SK-N-MC (cell line): ENCODE results near the gene MT1H.
"Not testable (repeated sequence)": the region's sequence is repeated elsewhere in the genome, so short reads cannot be mapped to it uniquely, and the experiment has no call there.

Experiments used
- DNase-seq: peaks from one replicate; pipeline ENCODE4 v3.0.0-alpha.2; 2011; ENCODE audit warnings: low read depth, low spot score
- H3K27ac ChIP-seq: fragments of 200-600 bp; sonication (generic); 2 replicates; pipeline ENCODE4 v1.5.1; 2016; ENCODE audit warnings: mixed run types
- H3K36me3 ChIP-seq: fragments of 200-600 bp; sonication (generic); 2 replicates; pipeline ENCODE4 v1.6.1; 2017; ENCODE audit warnings: antibody characterized with exemption, low read length, mixed read lengths; ENCODE audit not compliant: insufficient read depth
- H3K4me3 ChIP-seq: fragments of 200-600 bp; sonication (generic); 2 replicates; pipeline ENCODE4 v1.5.1; 2016
- H3K9ac ChIP-seq: fragments of 200-600 bp; sonication (generic); 2 replicates; pipeline ENCODE4 v1.8.0; 2017; ENCODE audit warnings: mixed run types, mixed read lengths; ENCODE audit not compliant: insufficient read length
- H3K9me3 ChIP-seq: fragments of 200-600 bp; sonication (generic); 2 replicates; pipeline ENCODE4 v1.6.1; 2017; ENCODE audit warnings: low read depth, mild to moderate bottlenecking, antibody characterized with exemption, low read length, moderate library complexity, mixed read lengths
- EZH2 ChIP-seq: fragments of 200-600 bp; sonication (generic); IDR thresholded peaks from one replicate; pipeline ENCODE4 v1.6.1; 2017; ENCODE audit warnings: antibody characterized with exemption
- FOXP2 ChIP-seq: optimal IDR thresholded peaks from 2 replicates; pipeline ENCODE3; 2011; ENCODE audit warnings: mild to moderate bottlenecking, moderate library complexity; ENCODE audit not compliant: insufficient read depth; ENCODE audit errors: extremely low read length, control extremely low read depth
- POLR2AphosphoS5 ChIP-seq: IDR thresholded peaks from 2 replicates; pipeline ENCODE4 v1.6.1; 2012; ENCODE audit warnings: mild to moderate bottlenecking, low read depth, low read length, borderline replicate concordance

MT1H gene

GRCh38 chr16:56667581-56668571 lies 1.7 kb upstream of the MT1H start, which contains the start of gene MT1G:
Gene MT1G (minus strand): TSS chr16:56668065. CDS start chr16:56667993, 72 bp downstream.
- Histone ChIP-seq H3K9me3 (no peaks in the 10 kb centered on the region), H3K9ac (no peak within 1 kb of the TSS), H3K27ac (no peak within 1 kb of the TSS), H3K36me3 (no peaks in the 10 kb centered on the region), H3K4me3 (no peak within 1 kb of the TSS)
- no peak for TF ChIP-seq POLR2AphosphoS5
- no peak for TF ChIP-seq FOXP2
- no peak for TF ChIP-seq EZH2
- no peak for DNase-seq

GRCh38 chr16:56669840-56670619 lies 416 bp downstream of the MT1H start:
- DNase-seq: no peak
- Histone ChIP-seq H3K9me3 (no peaks in the 10 kb centered on the region), H3K27ac (no peak overlapping the region), H3K9ac (no peak overlapping the region), H3K36me3 (no peaks in the 10 kb centered on the region), H3K4me3 (no peak overlapping the region)
- TF ChIP-seq EZH2: no peak
- no peak for TF ChIP-seq POLR2AphosphoS5
- no peak for TF ChIP-seq FOXP2

GRCh38 chr16:56670620-56670934 lies 963 bp downstream of the MT1H start:
- Histone ChIP-seq H3K27ac (no peak overlapping the region), H3K9ac (no peak overlapping the region), H3K4me3 (no peak overlapping the region), H3K9me3 (no peaks in the 10 kb centered on the region), H3K36me3 (no peaks in the 10 kb centered on the region)
- no peak for TF ChIP-seq POLR2AphosphoS5
- no peak for DNase-seq

- not testable (repeated sequence) for DNase-seq, H3K27ac ChIP-seq, H3K9me3 ChIP-seq
These were observed 2.1 kb downstream of the MT1H start for GRCh38 chr16:56671691-56672090.

DNA sequence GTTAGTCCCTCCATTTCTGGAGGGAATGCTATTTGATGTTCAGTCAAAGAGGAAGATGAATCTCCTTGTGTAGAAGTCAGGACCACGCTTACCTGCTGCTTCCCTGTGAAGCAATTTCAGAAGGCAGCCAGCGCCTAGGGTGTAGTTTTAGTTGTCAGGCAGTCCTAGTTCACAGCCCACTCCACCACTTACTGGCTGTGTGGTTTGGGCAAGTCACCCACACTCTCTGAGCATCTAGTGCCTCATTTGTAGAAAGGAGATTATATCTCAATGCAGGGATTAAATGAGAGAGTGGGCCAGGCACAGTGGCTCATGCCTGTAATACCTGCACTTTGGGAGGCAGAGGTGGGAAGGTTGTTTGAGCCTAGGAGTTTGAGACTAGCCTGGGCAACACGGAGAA lies 2.6 kb downstream of the MT1H start:
- DNase-seq, H3K36me3 ChIP-seq, H3K27ac ChIP-seq, H3K9me3 ChIP-seq, H3K4me3 ChIP-seq, H3K9ac ChIP-seq: not testable (repeated sequence)

More at GRCh38 chr16:56671691-56672090, 2.1 kb downstream of the MT1H start:
- H3K36me3 ChIP-seq, H3K9ac ChIP-seq, H3K4me3 ChIP-seq: not testable (repeated sequence)

DNA sequence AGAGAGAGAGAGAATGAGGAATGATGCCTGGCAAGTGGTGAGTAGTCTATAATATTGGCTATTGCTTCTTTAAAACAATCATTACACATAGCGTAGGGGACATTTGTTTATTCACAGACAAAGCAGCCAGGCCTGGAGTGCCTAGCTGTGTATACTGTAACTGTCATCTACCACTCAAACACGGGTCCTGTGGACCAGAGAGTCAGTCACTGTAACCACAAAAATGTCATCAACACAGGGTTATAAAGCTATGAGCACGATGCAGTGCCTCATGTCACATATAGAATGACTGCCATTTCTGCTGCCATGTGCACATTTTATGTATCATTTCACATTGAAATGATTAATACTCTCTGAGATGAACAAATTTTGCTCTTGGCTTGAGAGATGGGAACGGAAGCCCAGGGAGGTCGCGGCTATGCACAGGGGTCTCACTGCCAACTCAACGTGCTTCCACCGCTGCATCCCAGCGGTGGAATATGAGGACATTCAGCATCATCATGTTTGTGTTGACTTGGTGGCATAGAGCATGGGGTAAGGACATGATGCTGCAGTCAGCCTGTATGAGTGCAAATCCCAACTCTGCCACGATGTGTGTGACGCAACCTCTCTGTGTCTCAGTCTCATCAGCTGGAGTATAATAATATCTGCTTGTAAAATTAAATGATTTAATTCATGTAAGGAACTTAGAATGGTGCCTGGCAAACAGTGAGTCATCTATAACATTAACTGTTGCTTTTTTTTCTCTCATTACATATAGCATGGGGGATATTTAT lies 3.3 kb downstream of the MT1H start:
- no peak for TF ChIP-seq FOXP2
- TF ChIP-seq EZH2: no peak
- TF ChIP-seq POLR2AphosphoS5: no peak
- H3K4me3 ChIP-seq: no peak overlapping the region
- no peak overlapping the region for H3K9ac ChIP-seq
- DNase-seq: no peak
- no peaks in the 10 kb centered on the region for H3K36me3 ChIP-seq
- H3K9me3 ChIP-seq: no peaks in the 10 kb centered on the region
- no peak overlapping the region for H3K27ac ChIP-seq

GRCh38 chr16:56673921-56674320 lies 4.3 kb downstream of the MT1H start:
- Histone ChIP-seq H3K9ac (no peak overlapping the region), H3K9me3 (no peaks in the 10 kb centered on the region), H3K4me3 (no peak overlapping the region), H3K36me3 (no peaks in the 10 kb centered on the region), H3K27ac (no peak overlapping the region)
- no peak for TF ChIP-seq POLR2AphosphoS5
- no peak for TF ChIP-seq EZH2
- no peak for TF ChIP-seq FOXP2
- DNase-seq: no peak

DNA sequence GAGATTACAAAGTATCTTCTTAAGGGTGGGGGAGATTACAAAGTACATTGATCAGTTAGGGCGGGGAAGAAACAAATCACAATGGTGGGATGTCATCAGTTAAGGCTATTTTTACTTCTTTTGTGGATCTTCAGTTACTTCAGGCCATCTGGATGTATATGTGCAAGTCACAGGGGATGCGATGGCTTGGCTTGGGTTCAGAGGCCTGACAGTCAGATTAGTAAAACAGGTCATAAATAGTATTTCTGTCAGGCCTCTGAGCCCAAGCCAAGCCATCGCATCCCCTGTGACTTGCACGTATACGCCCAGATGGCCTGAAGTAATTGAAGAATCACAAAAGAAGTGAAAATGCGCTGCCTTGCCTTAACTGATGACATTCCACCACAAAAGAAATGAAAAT lies 5.0 kb downstream of the MT1H start:
- H3K27ac ChIP-seq, H3K9me3 ChIP-seq, H3K9ac ChIP-seq, H3K36me3 ChIP-seq, DNase-seq, H3K4me3 ChIP-seq: not testable (repeated sequence)
